K562 (cell line): ENCODE results near the gene ZWINT. TPM values are rescaled to one million over a fixed set of nuclear protein-coding genes. Genes with fewer than 3 reads are reported as not detected.

ENCODE experiments used
- ATAC-seq: fragments of 200-7000 bp; cut with Tn5 transposase; 3 replicates; pipeline ENCODE4 v1.9.1; 2020; ENCODE audit warnings: moderate library complexity
- BruUV-seq: library from RNA; stranded (reverse); fragments of 400-500 nt; replicated peaks from 2 replicates; lab custom pipeline; 2021; lab: Mats Ljungman, UMichigan
- CTCF ChIA-PET: fragments of 300-600 bp; formaldehyde crosslinking; extraction: SDS; loops from one replicate; lab custom pipeline; 2021; ENCODE audit warnings: low intra/inter-chr PET ratio; lab: Yijun Ruan, JAX
- POLR2A ChIA-PET: fragments of 300-600, 350-650 bp; sonication (Branson Sonifier 250); formaldehyde crosslinking; extraction: SDS; loops from one replicate; lab custom pipeline; 2021; ENCODE audit warnings: antibody characterized with exemption, inconsistent platforms; lab: Yijun Ruan, JAX
- DNase-seq, 4 experiments: peaks; one replicate each; pipeline versions ENCODE4 v3.0.0 to v3.0.0-alpha.2; 2011 to 2018; ENCODE audit warnings: low spot score in 3 of 4, mixed read lengths in 3 of 4; ENCODE audit errors: extremely low read depth in 1 of 4
- FAIRE-seq: peaks from 2 replicates; lab custom pipeline; 2011; peaks lifted over from hg19 to GRCh38; lab: Jason Lieb, UNC
- H2AFZ ChIP-seq: 2 replicates; pipeline ENCODE4 v1.6.0; 2011; ENCODE audit warnings: low read depth, low read length, control low read depth, inconsistent platforms
- H3K27ac ChIP-seq: fragments of 200-600 bp; 3 replicates; pipeline ENCODE4 v1.8.0; 2011; ENCODE audit warnings: low read depth, mild to moderate bottlenecking, control low read depth, inconsistent platforms, low read length, moderate library complexity, mixed read lengths; ENCODE audit errors: extremely low read depth
- H3K27me3 ChIP-seq, 2 experiments: fragments of 300-600 bp in 1 of 2; 2 replicates in 1 of 2; 3 replicates in 1 of 2; pipeline versions ENCODE4 v1.6.0 to v1.8.0; 2011; ENCODE audit warnings: inconsistent platforms in 2 of 2, low read length in 2 of 2, mild to moderate bottlenecking in 1 of 2, mixed read lengths in 1 of 2, moderate library complexity in 1 of 2; ENCODE audit not compliant: control insufficient read depth in 2 of 2, insufficient read depth in 2 of 2
- H3K36me3 ChIP-seq: fragments of 300-600 bp; 3 replicates; pipeline ENCODE4 v1.8.0; 2011; ENCODE audit warnings: mild to moderate bottlenecking, low read length, inconsistent platforms; ENCODE audit not compliant: control insufficient read depth, insufficient read depth
- H3K4me1 ChIP-seq, 2 experiments: fragments of 200-600 bp in 1 of 2; replicated peaks in 1 of 2; 2 replicates in 1 of 2; 3 replicates in 1 of 2; pipeline versions ENCODE4 v1.5.1 to v1.8.0; 2011; ENCODE audit warnings: inconsistent platforms in 2 of 2, low read length in 2 of 2, mild to moderate bottlenecking in 1 of 2, mixed read lengths in 1 of 2, moderate library complexity in 1 of 2; ENCODE audit not compliant: control insufficient read depth in 2 of 2, insufficient read depth in 2 of 2
- H3K4me2 ChIP-seq: 2 replicates; pipeline ENCODE4 v1.6.1; 2011; ENCODE audit warnings: low read length, control low read depth, inconsistent platforms, mixed read lengths; ENCODE audit not compliant: insufficient read depth
- H3K4me3 ChIP-seq: fragments of 200-600 bp; sonication (generic), shearing (Covaris generic); 2 replicates; pipeline ENCODE4 v1.5.1; 2016; ENCODE audit warnings: control low read depth, inconsistent platforms
- H3K79me2 ChIP-seq: fragments of 200-600 bp; 3 replicates; pipeline ENCODE4 v1.8.0; 2011; ENCODE audit warnings: low read length, inconsistent platforms; ENCODE audit not compliant: control insufficient read depth, insufficient read depth
- H3K9ac ChIP-seq, 2 experiments: 2 replicates each; pipeline versions ENCODE4 v1.6.0 to v1.6.1; 2011; ENCODE audit warnings: low read depth in 2 of 2, low read length in 2 of 2, control low read depth in 1 of 2, inconsistent platforms in 1 of 2, mild to moderate bottlenecking in 1 of 2, mixed read lengths in 1 of 2; ENCODE audit not compliant: insufficient read depth in 1 of 2
- H3K9me1 ChIP-seq: one replicate; pipeline ENCODE4 v1.6.0; 2011; ENCODE audit warnings: inconsistent platforms, mild to moderate bottlenecking, low read length, moderate library complexity; ENCODE audit not compliant: control insufficient read depth, insufficient read depth
- H3K9me3 ChIP-seq: replicated peaks from 2 replicates; pipeline ENCODE4 v1.5.1; 2011; ENCODE audit warnings: low read depth, low read length, inconsistent platforms; ENCODE audit not compliant: control insufficient read depth, insufficient read depth
- H4K20me1 ChIP-seq: replicated peaks from 2 replicates; pipeline ENCODE4 v1.6.1; 2011; ENCODE audit warnings: low read length, inconsistent platforms, mixed read lengths; ENCODE audit not compliant: control insufficient read depth, insufficient read depth
- ASH1L ChIP-seq: fragments of 450-650 bp; IDR thresholded peaks from 2 replicates; pipeline ENCODE4 v1.6.1; 2018; ENCODE audit warnings: borderline replicate concordance, mild to moderate bottlenecking, low read depth; ENCODE audit not compliant: partially characterized antibody
- BRD4 ChIP-seq: fragments of 200-600 bp; sonication (generic); IDR thresholded peaks from 2 replicates; pipeline ENCODE4 v1.6.1; 2017; ENCODE audit warnings: inconsistent platforms
- C11orf30 ChIP-seq: fragments of 450-650 bp; IDR thresholded peaks from 2 replicates; pipeline ENCODE4 v1.6.1; 2016; ENCODE audit warnings: low read depth, mild to moderate bottlenecking
- CHD2 ChIP-seq: IDR thresholded peaks from 2 replicates; pipeline ENCODE4 v1.6.1; 2011; ENCODE audit warnings: low read depth, low read length
- HCFC1 ChIP-seq: IDR thresholded peaks from 2 replicates; pipeline ENCODE4 v1.6.1; 2012; ENCODE audit warnings: low read depth, low read length, improper control_type of control experiment
- HDAC8 ChIP-seq: fragments of 450-650 bp; IDR thresholded peaks from 2 replicates; pipeline ENCODE4 v1.6.1; 2016; ENCODE audit warnings: mild to moderate bottlenecking, missing genetic modification characterization, moderate library complexity, missing compliant biosample characterization
- HIVEP1 ChIP-seq: fragments of 250-450 bp; sonication (Bioruptor Pico); IDR thresholded peaks from 2 replicates; pipeline ENCODE4 v1.4.0; 2020; ENCODE audit warnings: mild to moderate bottlenecking
- MAFF ChIP-seq: IDR thresholded peaks from 2 replicates; pipeline ENCODE4 v1.6.1; 2012; ENCODE audit warnings: low read length, improper control_type of control experiment
- MIER1 ChIP-seq: fragments of 450-650 bp; IDR thresholded peaks from 2 replicates; pipeline ENCODE4 v1.6.1; 2016; ENCODE audit warnings: antibody characterized with exemption, mild to moderate bottlenecking, low read depth
- NR1H2 ChIP-seq: sonication (generic); formaldehyde crosslinking; IDR thresholded peaks from 2 replicates; pipeline ENCODE4 v1.4.0; 2020; ENCODE audit warnings: mild to moderate bottlenecking, missing genetic modification reagents
- RUNX1 ChIP-seq: sonication (generic); IDR thresholded peaks from 2 replicates; pipeline ENCODE4 v1.6.1; 2016; ENCODE audit warnings: antibody characterized with exemption, low read depth
- SIN3A ChIP-seq, 2 experiments: fragments of 150-350 bp in 1 of 2; IDR thresholded peaks; 2 replicates each; pipeline ENCODE4 v1.6.1; 2011 to 2016; ENCODE audit warnings: borderline replicate concordance in 2 of 2, low read depth in 2 of 2, low read length in 2 of 2, mild to moderate bottlenecking in 2 of 2, moderate library complexity in 2 of 2; ENCODE audit not compliant: control insufficient read depth in 1 of 2
- TAL1 ChIP-seq: fragments of 450-650 bp; IDR thresholded peaks from 2 replicates; pipeline ENCODE4 v1.6.1; 2016; ENCODE audit warnings: mild to moderate bottlenecking
- TRIM24 ChIP-seq, 2 experiments: fragments of 450-650 bp; IDR thresholded peaks; 2 replicates each; pipeline ENCODE4 v1.6.1; 2016
- TSC22D4 ChIP-seq: fragments of 450-650 bp; IDR thresholded peaks from 2 replicates; pipeline ENCODE4 v1.6.1; 2016; ENCODE audit warnings: missing genetic modification characterization, missing biosample characterization, control low read depth
- ZNF174 ChIP-seq: fragments of 250-450 bp; sonication (Bioruptor Pico); IDR thresholded peaks from 2 replicates; pipeline ENCODE4 v1.4.0; 2020; ENCODE audit warnings: mild to moderate bottlenecking
- ZNF586 ChIP-seq: fragments of 450-650 bp; formaldehyde crosslinking; conservative IDR thresholded peaks from 2 replicates; pipeline ENCODE4 v1.4.0; 2020; ENCODE audit warnings: mild to moderate bottlenecking, moderate library complexity
- ZNF695 ChIP-seq: fragments of 450-650 bp; formaldehyde crosslinking; IDR thresholded peaks from 2 replicates; pipeline ENCODE4 v1.4.0; 2020; ENCODE audit warnings: mild to moderate bottlenecking, moderate library complexity
- WGBS: fragments of 100-300 bp; shearing (Covaris generic); methylation state at CpG from one replicate; pipeline ENCODE4 v1.1.6; 2016; ENCODE audit warnings: low coverage, mixed read lengths; ENCODE audit not compliant: insufficient coverage; ENCODE audit errors: missing lambda C conversion rate; 5-methylcytosine and 5-hydroxymethylcytosine counted together
- in situ Hi-C: fragments of 300-500 bp; cut with MboI; formaldehyde crosslinking; loops from 4 replicates; pipeline ENCODE4 v1.15.0; 2018; ENCODE audit warnings: inconsistent platforms, mixed read lengths
- intact Hi-C: fragments of 100-400 bp; cut with micrococcal nuclease; formaldehyde crosslinking; loops from 2 replicates; pipeline ENCODE4 v1.14.2; 2022
- polyA plus RNA-seq, 8 experiments: library from polyadenylated mRNA; depleted of rRNA in 4 of 8; stranded (reverse) in 5 of 8; unstranded in 3 of 8; fragments of >200 nt; fragmentation: Nextera tagmentation in 2 of 8; fragmentation: Illumina TruSeq in 1 of 8; extraction: Ambion mirVana in 2 of 8; extraction: Trizol in 1 of 8; gene quantifications; 2 replicates each; pipeline versions ENCODE4 v1.2.1 to v1.2.3, GENCODE V29; 2011 to 2014; ENCODE audit warnings: inconsistent platforms in 1 of 8, missing spikeins in 1 of 8
- total RNA-seq, 7 experiments: library from RNA; depleted of rRNA in 6 of 7; stranded (reverse); fragments of >200 nt in 6 of 7; fragmentation: Illumina TruSeq in 2 of 7; extraction: Trizol in 2 of 7; gene quantifications; 2 replicates each; pipeline versions ENCODE4 v1.2.1 to v1.2.3, GENCODE V29; 2011 to 2021; ENCODE audit warnings: low replicate concordance in 1 of 7
- TF ChIP-seq, protein P1 (sequence below): IDR thresholded peaks from 2 replicates; pipeline ENCODE4 v1.6.1; 2012; ENCODE audit warnings: low read depth, low read length, improper control_type of control experiment, borderline replicate concordance
- TF ChIP-seq, protein P2 (sequence below): IDR thresholded peaks from 3 replicates; pipeline ENCODE4 v1.6.1; 2011; ENCODE audit warnings: borderline replicate concordance, mild to moderate bottlenecking; ENCODE audit not compliant: insufficient read length, insufficient read depth
- TF ChIP-seq, protein P3 (sequence below): sonication (generic); IDR thresholded peaks from 2 replicates; pipeline ENCODE4 v1.6.1; 2016

The ZWINT gene
- total and polyA plus RNA-seq, 9 of the 15 experiments (the other 6 are each of a cell fraction or from before 2014, with no cell fraction given), result 122 to 245 (median 160) TPM

DNA sequence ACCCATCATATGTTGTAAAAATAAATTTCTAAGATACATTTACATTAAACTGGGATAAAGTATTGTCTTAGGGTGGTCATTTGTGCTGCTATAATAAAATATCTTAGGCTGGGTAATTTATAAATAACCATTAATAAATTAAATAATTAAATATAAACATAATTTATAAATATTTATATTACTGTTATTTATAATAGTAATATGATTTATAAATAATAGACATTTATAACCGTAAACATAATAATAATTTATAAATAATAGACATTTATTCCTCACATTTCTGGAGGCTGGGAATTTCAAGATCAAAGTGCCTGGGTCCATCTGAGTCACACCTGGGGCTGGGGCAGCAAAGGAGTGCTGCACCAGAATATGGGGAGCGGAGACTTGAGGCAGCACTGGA lies 31.1 kb downstream of the ZWINT start:
- FAIRE-seq, result no peak
- intact Hi-C loops, result no loop called here
- WGBS, result 4% methylated on average over 2 of the region's 2 CpGs

DNA sequence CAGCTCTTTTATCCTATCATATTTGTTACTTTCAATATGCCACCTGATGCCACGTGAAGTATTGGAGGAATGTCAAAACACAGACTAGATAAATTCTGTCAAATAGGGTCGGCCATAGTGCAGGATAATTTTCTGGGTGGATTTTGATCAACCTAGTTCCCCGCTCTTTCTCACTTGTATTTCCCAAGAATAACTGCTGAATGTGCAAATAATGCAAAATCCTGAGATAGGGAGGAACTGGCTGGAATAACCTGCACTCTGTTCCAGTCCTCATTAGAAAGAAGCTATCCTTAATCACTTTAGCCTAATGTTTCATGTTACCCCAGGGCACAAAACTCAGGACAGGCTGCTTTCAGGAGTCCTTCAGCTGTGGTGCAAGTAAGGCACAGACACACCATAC lies 33.9 kb downstream of the ZWINT start:
- Histone ChIP-seq H3K4me2 (no peak overlapping the region), H2AFZ (no peak overlapping the region), H3K27ac (no peak overlapping the region), H4K20me1 (no peaks in the 10 kb centered on the region), H3K4me3 (no peak overlapping the region), H3K4me1 (no peaks in the 10 kb centered on the region), H3K27me3 (no peaks in the 10 kb centered on the region), H3K79me2 (no peaks in the 10 kb centered on the region), H3K9ac (no peak overlapping the region), H3K9me3 (no peaks in the 10 kb centered on the region), H3K9me1 (no peaks in the 10 kb centered on the region), H3K36me3 (no peaks in the 10 kb centered on the region)
- ATAC-seq (no peak), DNase-seq (no peak), FAIRE-seq (no peak)
- CTCF ChIA-PET, result no interaction called here
- in situ Hi-C loops (no loop called here), intact Hi-C loops (no loop called here)
- BruUV-seq, result no TSS peak
- POLR2A ChIA-PET, result no interaction called here
- WGBS, result 2% methylated on average over 3 of the region's 3 CpGs
- TF ChIP-seq, protein P1, sequence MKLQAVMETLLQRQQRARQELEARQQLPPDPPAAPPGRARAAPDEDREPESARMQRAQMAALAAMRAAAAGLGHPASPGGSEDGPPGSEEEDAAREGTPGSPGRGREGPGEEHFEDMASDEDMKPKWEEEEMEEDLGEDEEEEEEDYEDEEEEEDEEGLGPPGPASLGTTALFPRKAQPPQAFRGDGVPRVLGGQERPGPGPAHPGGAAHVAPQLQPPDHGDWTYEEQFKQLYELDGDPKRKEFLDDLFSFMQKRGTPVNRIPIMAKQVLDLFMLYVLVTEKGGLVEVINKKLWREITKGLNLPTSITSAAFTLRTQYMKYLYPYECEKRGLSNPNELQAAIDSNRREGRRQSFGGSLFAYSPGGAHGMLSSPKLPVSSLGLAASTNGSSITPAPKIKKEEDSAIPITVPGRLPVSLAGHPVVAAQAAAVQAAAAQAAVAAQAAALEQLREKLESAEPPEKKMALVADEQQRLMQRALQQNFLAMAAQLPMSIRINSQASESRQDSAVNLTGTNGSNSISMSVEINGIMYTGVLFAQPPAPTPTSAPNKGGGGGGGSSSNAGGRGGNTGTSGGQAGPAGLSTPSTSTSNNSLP, result no peak
- TF ChIP-seq MAFF (peak; percentile 66), ZNF586 (CRISPR knock-in tag) (no peak), SIN3A (IDR thresholded peaks at IDR 0.05; ENCODE audit: borderline replicate concordance in 2 of 2, control insufficient read depth in 1 of 2, low read depth in 2 of 2, low read length in 2 of 2) (no peak), HIVEP1 (CRISPR knock-in tag) (no peak), TAL1 (no peak), BRD4 (no peak), C11orf30 (peak; percentile 43; the same call in 1 of the 2 replicates), TRIM24 (IDR thresholded peaks at IDR 0.05) (no peak)
- TF ChIP-seq, protein P2, sequence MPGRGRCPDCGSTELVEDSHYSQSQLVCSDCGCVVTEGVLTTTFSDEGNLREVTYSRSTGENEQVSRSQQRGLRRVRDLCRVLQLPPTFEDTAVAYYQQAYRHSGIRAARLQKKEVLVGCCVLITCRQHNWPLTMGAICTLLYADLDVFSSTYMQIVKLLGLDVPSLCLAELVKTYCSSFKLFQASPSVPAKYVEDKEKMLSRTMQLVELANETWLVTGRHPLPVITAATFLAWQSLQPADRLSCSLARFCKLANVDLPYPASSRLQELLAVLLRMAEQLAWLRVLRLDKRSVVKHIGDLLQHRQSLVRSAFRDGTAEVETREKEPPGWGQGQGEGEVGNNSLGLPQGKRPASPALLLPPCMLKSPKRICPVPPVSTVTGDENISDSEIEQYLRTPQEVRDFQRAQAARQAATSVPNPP, result no peak
- TF ChIP-seq, protein P3, sequence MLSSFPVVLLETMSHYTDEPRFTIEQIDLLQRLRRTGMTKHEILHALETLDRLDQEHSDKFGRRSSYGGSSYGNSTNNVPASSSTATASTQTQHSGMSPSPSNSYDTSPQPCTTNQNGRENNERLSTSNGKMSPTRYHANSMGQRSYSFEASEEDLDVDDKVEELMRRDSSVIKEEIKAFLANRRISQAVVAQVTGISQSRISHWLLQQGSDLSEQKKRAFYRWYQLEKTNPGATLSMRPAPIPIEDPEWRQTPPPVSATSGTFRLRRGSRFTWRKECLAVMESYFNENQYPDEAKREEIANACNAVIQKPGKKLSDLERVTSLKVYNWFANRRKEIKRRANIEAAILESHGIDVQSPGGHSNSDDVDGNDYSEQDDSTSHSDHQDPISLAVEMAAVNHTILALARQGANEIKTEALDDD, result no peak

More for the DNA sequence above, 31.1 kb downstream of the ZWINT start:
- Histone ChIP-seq H3K9me1 (no peaks in the 10 kb centered on the region), H3K4me1 (no peaks in the 10 kb centered on the region), H3K9me3 (no peaks in the 10 kb centered on the region), H3K36me3 (no peaks in the 10 kb centered on the region), H3K27me3 (no peaks in the 10 kb centered on the region), H3K27ac (no peak overlapping the region), H3K4me3 (no peak overlapping the region), H4K20me1 (no peaks in the 10 kb centered on the region), H2AFZ (no peak overlapping the region), H3K4me2 (no peak overlapping the region), H3K9ac (no peak overlapping the region), H3K79me2 (no peaks in the 10 kb centered on the region)
- in situ Hi-C loops, result no loop called here
- ChIA-PET POLR2A (no interaction called here), CTCF (no interaction called here)
- BruUV-seq, result no TSS peak
- TF ChIP-seq TSC22D4 (tag), result no peak
- TF ChIP-seq ASH1L, result no peak
- TF ChIP-seq RUNX1, result no peak
- TF ChIP-seq ZNF695, result no peak
- TF ChIP-seq CHD2, result no peak
- no peak for TF ChIP-seq ZNF174
- no peak for TF ChIP-seq MIER1
- TF ChIP-seq HDAC8 (tag), result no peak
- TF ChIP-seq HCFC1, result no peak
- no peak for TF ChIP-seq NR1H2 (CRISPR knock-in tag)
- DNase-seq (no peak), ATAC-seq (no peak)
